ENCODE results near the gene DOK7. TPM values are rescaled to one million over a fixed set of nuclear protein-coding genes. Genes with fewer than 3 reads are reported as not detected.

DOK7 gene
- total and polyA plus RNA-seq, 2 donors (not counting 3 experiments of a cell fraction or from before 2014, with no cell fraction given): not detected

- Histone ChIP-seq H3K36me3 (ENCODE audit: control insufficient read depth in 2 of 2, extremely low read depth in 1 of 2, insufficient read depth in 2 of 2, low read length in 2 of 2) (peaks cover 2 to 31% of the 10 kb centered on the region in 2 experiments), H4K20me1 (replicated peaks; ENCODE audit: control insufficient read depth, extremely low read depth, insufficient read depth, low read length) (no peaks in the 10 kb centered on the region), H3K79me2 (ENCODE audit: control insufficient read depth, insufficient read depth, low read length) (no peaks in the 10 kb centered on the region), H3K9me1 (replicated peaks; ENCODE audit: control insufficient read depth, extremely low read depth, insufficient read depth, low read length) (no peaks in the 10 kb centered on the region), H3K27ac (ENCODE audit: insufficient read depth, low read depth, low read length) (no peak overlapping the region), H3K4me3 (replicated peaks in 1 of 3; ENCODE audit: insufficient read depth in 1 of 3, low read depth in 1 of 3, low read length in 3 of 3) (no peak overlapping the region), H3K9ac (replicated peaks; ENCODE audit: extremely low read depth, insufficient read depth, low read length) (no peak overlapping the region), H2AFZ (ENCODE audit: low read depth, low read length) (no peak overlapping the region), H3K4me1 (ENCODE audit: control insufficient read depth, extremely low read depth, insufficient read depth, low read length) (no peaks in the 10 kb centered on the region), H3K27me3 (ENCODE audit: control insufficient read depth in 2 of 2, insufficient read depth in 2 of 2, low read length in 2 of 2) (no peaks in the 10 kb centered on the region), H3K4me2 (ENCODE audit: insufficient read depth, low read length) (no peak overlapping the region), H3K9me3 (replicated peaks; ENCODE audit: control insufficient read depth, insufficient read depth, low read length) (no peaks in the 10 kb centered on the region)
- TF ChIP-seq MYC (IDR thresholded peaks at IDR 0.05; ENCODE audit: low read depth, low read length) (no peak), JUN (IDR thresholded peaks at IDR 0.05; ENCODE audit: borderline replicate concordance, insufficient read depth, insufficient read length, low read depth) (no peak), POLR2A (IDR thresholded peaks at IDR 0.05; ENCODE audit: low read depth, low read length) (no peak), EZH2 (IDR thresholded peaks at IDR 0.05; ENCODE audit: borderline replicate concordance, low read depth, low read length, severe bottlenecking) (no peak), CTCF (IDR thresholded peaks at IDR 0.05; ENCODE audit: extremely low read depth in 1 of 2, insufficient read depth in 1 of 2, low read depth in 1 of 2, low read length in 2 of 2) (no peak), GATA2 (IDR thresholded peaks at IDR 0.05; ENCODE audit: insufficient read depth, insufficient read length, low read depth, low read length) (no peak), MAX (IDR thresholded peaks at IDR 0.05; ENCODE audit: insufficient read depth, insufficient read length) (no peak), FOS (IDR thresholded peaks at IDR 0.05; ENCODE audit: borderline replicate concordance, insufficient read depth, low read length) (no peak), POLR2AphosphoS5 (IDR thresholded peaks at IDR 0.05; ENCODE audit: insufficient read depth, low read depth, low read length) (no peak)
- FAIRE-seq (no peak), DNase-seq (ENCODE audit: low read depth, low spot score) (no peak)
- ChIA-PET CTCF (interaction anchor here (0.9 to 1.9 kb wide), 5 partner anchors 9 to 234 kb away, joined by 3 to 11 read pairs (median 3); no protein-coding TSS in a partner anchor), POLR2A (no interaction called here)
- no TSS peak for BruUV-seq (replicated peaks)
- intact Hi-C loops (cut with micrococcal nuclease) (loop anchor here (10.0 kb wide), 1 partner anchor 183 kb away; the partner anchor contains the start of gene MSANTD1), dilution Hi-C loops (cut with MboI; ENCODE audit: extremely low pct_ligation_motif_present, low sequenced_read_pairs) (no loop called here)
Measured at GRCh38 chr4:3427706-3428446, 35.2 kb upstream of the DOK7 start.

All from endothelial cell of umbilical vein (primary cell).